ENCODE data around the gene KCTD2. TPM values are rescaled to one million over a fixed set of nuclear protein-coding genes. Genes with fewer than 3 reads are reported as not detected.

The KCTD2 gene
- total and polyA plus RNA-seq, 2 of the 13 experiments (the other 11 are each of a cell fraction or from before 2014, with no cell fraction given), result 28.3 to 32.6 TPM

DNA sequence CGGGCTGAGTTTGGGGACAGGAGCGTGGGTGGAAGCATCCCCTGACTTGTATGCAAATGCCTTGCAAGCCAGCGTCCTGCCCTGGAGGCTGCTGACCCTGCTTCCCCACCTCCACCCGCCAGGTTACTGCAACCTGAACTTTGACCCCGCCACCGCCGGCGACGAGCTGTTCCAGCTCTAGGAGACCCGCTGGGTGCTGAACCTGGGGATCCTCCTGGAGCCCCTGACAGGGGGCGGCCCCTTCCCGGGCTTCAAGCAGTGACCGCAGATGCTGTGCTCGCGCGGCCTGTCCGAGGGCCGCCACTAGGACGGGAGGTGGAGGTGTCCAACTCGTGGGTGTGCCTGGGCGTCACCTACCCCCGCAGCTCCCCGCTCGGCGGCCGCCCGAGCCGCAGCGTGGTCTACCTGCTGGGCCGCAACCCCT is 30.1 kb downstream of the KCTD2 start (continued):
- TF ChIP-seq THAP9 (CRISPR knock-in tag; IDR thresholded peaks at IDR 0.05; ENCODE audit: borderline replicate concordance) (0 out of 2 replicates have a peak, but pooled peaks have one; percentile 16), BORCS8-MEF2B (CRISPR knock-in tag; IDR thresholded peaks at IDR 0.05) (peak; percentile 52; the same call in 1 of the 2 replicates), SALL2 (CRISPR knock-in tag; IDR thresholded peaks at IDR 0.05) (0 out of 2 replicates have a peak, but pooled peaks have one; percentile 25), ATF7 (IDR thresholded peaks at IDR 0.05) (no peak), ATF7 (CRISPR knock-in tag; IDR thresholded peaks at IDR 0.05) (0 out of 2 replicates have a peak, but pooled peaks have one; percentile 36), MIXL1 (CRISPR knock-in tag; IDR thresholded peaks at IDR 0.05) (peak; percentile 17; the same call in 1 of the 2 replicates), BRD4 (CRISPR knock-in tag; IDR thresholded peaks at IDR 0.05) (peak; percentile 16; the same call in 1 of the 2 replicates), ZFP36 (IDR thresholded peaks at IDR 0.05; ENCODE audit: borderline replicate concordance, low read depth, low read length, partially characterized antibody) (no peak), ZZZ3 (CRISPR knock-in tag; IDR thresholded peaks at IDR 0.05; ENCODE audit: borderline replicate concordance) (no peak), HCFC1 (IDR thresholded peaks at IDR 0.05; ENCODE audit: low read depth, low read length) (no peak), PREB (CRISPR knock-in tag; IDR thresholded peaks at IDR 0.05) (no peak), SOX5 (CRISPR knock-in tag; IDR thresholded peaks at IDR 0.05; ENCODE audit: borderline replicate concordance) (peak; percentile 42; the same call in 1 of the 2 replicates), MLXIP (CRISPR knock-in tag; IDR thresholded peaks at IDR 0.05; ENCODE audit: borderline replicate concordance) (no peak), XBP1 (CRISPR knock-in tag; IDR thresholded peaks at IDR 0.05) (no peak), CEBPG (CRISPR knock-in tag; IDR thresholded peaks at IDR 0.05) (peak; percentile 84), PRPF4 (IDR thresholded peaks at IDR 0.05; ENCODE audit: low read depth, low read length, poor library complexity, severe bottlenecking) (no peak), ZNF451 (CRISPR knock-in tag; IDR thresholded peaks at IDR 0.05) (no peak; the same call in 1 of the 2 replicates), ZNF460 (CRISPR knock-in tag; IDR thresholded peaks at IDR 0.05; ENCODE audit: borderline replicate concordance) (0 out of 2 replicates have a peak, but pooled peaks have one; percentile 10)
- TF ChIP-seq, protein P1, sequence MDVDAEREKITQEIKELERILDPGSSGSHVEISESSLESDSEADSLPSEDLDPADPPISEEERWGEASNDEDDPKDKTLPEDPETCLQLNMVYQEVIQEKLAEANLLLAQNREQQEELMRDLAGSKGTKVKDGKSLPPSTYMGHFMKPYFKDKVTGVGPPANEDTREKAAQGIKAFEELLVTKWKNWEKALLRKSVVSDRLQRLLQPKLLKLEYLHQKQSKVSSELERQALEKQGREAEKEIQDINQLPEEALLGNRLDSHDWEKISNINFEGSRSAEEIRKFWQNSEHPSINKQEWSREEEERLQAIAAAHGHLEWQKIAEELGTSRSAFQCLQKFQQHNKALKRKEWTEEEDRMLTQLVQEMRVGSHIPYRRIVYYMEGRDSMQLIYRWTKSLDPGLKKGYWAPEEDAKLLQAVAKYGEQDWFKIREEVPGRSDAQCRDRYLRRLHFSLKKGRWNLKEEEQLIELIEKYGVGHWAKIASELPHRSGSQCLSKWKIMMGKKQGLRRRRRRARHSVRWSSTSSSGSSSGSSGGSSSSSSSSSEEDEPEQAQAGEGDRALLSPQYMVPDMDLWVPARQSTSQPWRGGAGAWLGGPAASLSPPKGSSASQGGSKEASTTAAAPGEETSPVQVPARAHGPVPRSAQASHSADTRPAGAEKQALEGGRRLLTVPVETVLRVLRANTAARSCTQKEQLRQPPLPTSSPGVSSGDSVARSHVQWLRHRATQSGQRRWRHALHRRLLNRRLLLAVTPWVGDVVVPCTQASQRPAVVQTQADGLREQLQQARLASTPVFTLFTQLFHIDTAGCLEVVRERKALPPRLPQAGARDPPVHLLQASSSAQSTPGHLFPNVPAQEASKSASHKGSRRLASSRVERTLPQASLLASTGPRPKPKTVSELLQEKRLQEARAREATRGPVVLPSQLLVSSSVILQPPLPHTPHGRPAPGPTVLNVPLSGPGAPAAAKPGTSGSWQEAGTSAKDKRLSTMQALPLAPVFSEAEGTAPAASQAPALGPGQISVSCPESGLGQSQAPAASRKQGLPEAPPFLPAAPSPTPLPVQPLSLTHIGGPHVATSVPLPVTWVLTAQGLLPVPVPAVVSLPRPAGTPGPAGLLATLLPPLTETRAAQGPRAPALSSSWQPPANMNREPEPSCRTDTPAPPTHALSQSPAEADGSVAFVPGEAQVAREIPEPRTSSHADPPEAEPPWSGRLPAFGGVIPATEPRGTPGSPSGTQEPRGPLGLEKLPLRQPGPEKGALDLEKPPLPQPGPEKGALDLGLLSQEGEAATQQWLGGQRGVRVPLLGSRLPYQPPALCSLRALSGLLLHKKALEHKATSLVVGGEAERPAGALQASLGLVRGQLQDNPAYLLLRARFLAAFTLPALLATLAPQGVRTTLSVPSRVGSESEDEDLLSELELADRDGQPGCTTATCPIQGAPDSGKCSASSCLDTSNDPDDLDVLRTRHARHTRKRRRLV (CRISPR knock-in tag; IDR thresholded peaks at IDR 0.05), result peak; percentile 88

Data from HepG2 (cell line).